Measurements from ENCODE around the gene ZNF229.

GRCh38 chr19:44435441-44435840, 12.8 kb downstream of the ZNF229 start:
- TF ChIP-seq CTCF (conservative IDR thresholded peaks at IDR 0.05; ENCODE audit: low read length) (no peak), EZH2phosphoT487 (IDR thresholded peaks at IDR 0.05; ENCODE audit: borderline replicate concordance, low read depth, low read length) (no peak)
